T follicular helper cell (primary cell): ENCODE measurements around the gene LANCL1.
"Not testable (repeated sequence)": the region's sequence is repeated elsewhere in the genome, so short reads cannot be mapped to it uniquely, and the experiment has no call there.

Experiments
- DNase-seq: peaks from one replicate; pipeline ENCODE4 v3.0.0-alpha.2; 2020; ENCODE audit warnings: low read depth

Gene LANCL1

GRCh38 chr2:210459407-210459806, 17.2 kb downstream of the LANCL1 start:
- DNase-seq: no peak

GRCh38 chr2:210458395-210458794, 18.2 kb downstream of the LANCL1 start:
- DNase-seq: no peak

- DNase-seq: no peak
Measured at GRCh38 chr2:210456571-210456970, 20.0 kb downstream of the LANCL1 start.

DNA sequence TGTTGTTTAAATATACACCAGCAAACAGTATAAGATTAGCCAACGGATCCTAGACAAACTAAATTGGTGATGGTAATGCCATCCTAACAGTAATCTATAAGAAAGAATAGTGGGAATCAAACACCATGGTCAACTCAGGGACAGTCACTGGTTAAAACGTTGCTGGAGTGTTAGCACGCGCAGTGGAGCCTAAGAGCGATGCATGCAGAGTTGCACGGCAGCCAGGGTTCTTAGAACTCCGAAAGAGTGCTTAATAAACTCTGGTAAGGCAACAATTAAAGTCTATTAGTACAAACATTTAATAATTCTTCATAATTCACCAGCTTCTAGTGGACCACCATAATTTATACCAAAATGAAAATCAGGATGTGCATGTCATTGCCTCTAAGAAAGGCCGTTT, 22.2 kb downstream of the LANCL1 start:
- no peak for DNase-seq

GRCh38 chr2:210452194-210452593, 24.4 kb downstream of the LANCL1 start:
- no peak for DNase-seq

DNA sequence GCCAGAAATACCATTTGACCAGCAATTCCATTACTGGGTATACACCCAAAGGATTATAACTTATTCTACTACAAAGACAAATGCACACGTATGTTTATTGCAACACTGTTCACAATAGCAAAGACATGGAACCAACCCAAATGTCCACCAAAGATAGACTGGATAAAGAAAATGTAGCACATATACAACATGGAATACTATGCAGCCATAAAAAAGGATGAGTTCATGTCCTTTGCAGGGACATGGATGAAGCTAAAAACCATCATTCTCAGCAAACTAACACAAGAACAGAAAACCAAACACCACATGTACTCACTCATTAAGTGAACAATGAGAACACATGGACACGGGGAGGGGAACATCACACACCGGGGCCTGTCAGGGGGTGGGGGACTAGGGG, 25.6 kb downstream of the LANCL1 start:
- not testable (repeated sequence) for DNase-seq

GRCh38 chr2:210445732-210446131, 30.8 kb downstream of the LANCL1 start:
- no peak for DNase-seq

GRCh38 chr2:210445116-210445707, 31.3 kb downstream of the LANCL1 start:
- DNase-seq: no peak

GRCh38 chr2:210443527-210443926, 33.0 kb downstream of the LANCL1 start:
- no peak for DNase-seq

DNA sequence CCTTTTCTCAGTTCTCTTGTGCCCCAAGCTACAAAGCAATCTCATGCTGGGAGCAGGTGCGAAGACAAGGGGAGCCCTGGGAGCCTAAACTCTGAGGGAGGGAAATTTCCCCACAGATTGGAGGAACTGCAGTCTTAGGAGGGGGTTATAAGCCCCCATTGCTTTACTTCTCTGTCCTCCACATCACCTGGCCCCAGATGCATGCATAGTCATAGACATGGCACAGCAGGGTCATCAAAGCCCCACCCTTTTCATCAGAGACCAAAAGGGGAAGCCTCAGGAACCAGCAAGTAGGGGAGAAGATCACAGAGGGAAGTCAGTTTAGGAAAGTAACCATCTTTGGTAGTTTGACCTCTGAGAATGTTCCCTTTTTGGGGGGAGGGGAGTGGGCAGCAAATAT, 33.7 kb downstream of the LANCL1 start:
- DNase-seq: no peak

DNA sequence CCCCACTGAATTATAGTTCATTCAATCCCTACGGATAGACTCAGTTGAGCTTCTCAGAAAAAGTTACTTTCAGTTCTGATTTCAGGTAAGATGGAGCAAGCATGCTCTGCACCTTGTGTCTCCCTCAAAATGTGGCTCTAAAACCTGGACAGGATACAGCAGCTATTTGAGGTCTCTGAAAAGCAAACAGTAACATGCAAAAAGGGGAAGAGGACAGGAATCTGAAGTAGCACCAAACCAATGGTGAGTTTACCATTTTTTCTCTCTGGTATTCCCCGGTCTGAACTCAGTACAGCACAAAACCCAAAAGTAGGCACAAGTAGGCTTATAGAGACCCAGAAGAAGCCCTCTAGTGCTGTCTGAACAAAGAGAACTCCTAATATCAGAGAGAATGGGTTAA, 34.1 kb downstream of the LANCL1 start:
- DNase-seq: no peak

GRCh38 chr2:210440206-210440605, 36.4 kb downstream of the LANCL1 start:
- no peak for DNase-seq

GRCh38 chr2:210435439-210435838, 41.1 kb downstream of the LANCL1 start:
- no peak for DNase-seq

GRCh38 chr2:210432633-210433032, 43.9 kb downstream of the LANCL1 start:
- no peak for DNase-seq

- DNase-seq: no peak
Measured at GRCh38 chr2:210429403-210430137, 47.0 kb downstream of the LANCL1 start.

- DNase-seq: no peak
Measured at GRCh38 chr2:210428393-210429179, 48.0 kb downstream of the LANCL1 start.

- not testable (repeated sequence) for DNase-seq
Measured at GRCh38 chr2:210427309-210427708, 49.2 kb downstream of the LANCL1 start.

DNA sequence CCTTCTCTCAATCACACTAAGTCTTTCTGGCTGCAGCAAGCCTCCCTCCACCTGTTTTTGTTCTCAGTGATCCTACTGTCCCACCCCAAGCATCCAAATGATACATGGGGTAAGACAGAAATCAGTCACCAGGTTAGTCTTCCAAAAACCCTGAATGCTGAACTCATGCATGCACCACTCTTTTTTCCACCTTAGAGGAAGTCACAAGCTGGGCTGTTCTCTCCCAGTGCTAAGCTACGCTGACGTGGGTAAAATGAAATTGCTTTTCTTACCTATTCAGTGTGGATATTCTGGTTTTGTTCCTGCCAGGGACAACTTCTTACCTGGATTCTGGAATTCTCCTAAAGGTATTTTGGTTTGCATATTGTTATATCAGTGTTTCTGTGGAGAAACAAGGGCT, 54.2 kb downstream of the LANCL1 start:
- no peak for DNase-seq

DNA sequence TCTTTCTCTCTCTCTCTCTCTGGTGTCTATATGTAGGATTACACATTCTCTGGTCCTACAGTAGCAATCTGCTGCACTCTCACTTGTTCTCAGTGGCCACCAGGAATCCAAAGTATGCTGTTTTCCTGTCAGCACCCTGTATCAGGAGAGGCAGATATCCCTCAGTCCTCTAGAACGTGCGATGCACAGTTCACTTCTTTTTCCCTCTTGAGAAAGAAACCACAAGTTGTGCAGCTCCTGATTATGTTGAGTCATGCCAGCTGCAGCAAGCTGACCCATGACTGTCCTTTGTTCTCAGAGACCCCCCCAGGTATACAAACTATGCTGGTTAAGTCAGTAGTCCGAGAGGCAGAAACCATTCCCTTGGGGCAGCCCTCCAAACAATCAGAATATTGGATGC, 54.6 kb downstream of the LANCL1 start:
- no peak for DNase-seq

DNA sequence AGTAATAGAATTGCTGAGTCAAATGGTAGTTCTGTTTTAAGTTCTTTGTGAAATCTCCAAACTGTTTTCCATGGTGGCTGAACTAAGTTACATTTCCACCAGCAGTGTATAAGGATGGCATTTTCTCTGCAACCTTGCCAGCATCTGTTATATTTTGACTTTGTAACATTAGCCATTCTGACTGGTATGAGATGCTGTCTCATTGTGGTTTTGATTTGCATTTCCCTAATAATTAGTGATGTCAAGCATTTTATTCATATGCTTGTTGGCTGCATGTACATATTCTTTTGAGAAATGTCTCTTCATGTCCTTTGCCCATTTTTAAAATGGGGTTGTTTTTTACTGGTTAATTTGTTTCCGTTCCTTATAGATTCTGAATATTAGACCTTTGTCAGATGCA, 63.9 kb downstream of the LANCL1 start:
- DNase-seq: no peak

DNA sequence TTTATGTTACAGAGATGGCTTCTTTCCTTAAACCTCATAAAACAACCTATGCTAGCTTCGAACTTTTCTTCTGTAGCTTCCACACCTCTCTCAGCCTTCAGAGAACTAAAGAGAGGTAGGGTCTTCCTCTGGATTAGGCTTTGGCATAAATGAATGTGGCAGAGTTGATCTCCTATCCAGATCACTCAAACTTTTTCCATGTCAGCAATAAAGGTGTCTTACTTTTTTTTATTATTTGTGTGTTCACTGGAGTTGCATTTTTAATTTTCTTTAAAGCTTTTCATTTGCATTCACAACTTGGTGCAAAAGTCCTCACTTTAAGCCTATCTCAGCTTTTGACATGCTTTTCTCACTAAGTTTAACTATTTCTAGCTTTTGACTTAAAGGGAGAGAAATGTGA, 66.0 kb downstream of the LANCL1 start:
- DNase-seq: no peak

- no peak for DNase-seq
Measured at GRCh38 chr2:210399440-210400041, 77.0 kb downstream of the LANCL1 start.

DNA sequence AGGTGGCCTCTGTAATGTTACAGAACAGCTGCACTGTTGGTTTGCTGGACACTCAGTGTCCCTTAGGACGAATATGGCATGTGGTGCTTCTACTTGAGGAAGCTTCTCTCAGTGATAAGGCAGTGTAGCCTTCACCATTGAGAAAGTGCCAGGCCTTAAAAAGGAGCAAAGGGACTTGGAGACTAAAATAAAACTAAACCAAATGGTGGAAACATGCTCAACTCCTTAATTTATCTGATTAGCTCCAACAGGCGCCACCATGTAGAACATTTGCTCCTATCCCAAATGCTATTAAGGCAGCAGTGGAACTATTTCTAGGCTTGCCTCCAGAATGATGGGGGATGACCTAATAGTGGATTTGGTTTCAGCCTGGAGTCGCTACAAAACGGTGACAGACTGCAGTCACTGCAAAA, 84.1 kb downstream of the LANCL1 start:
- no peak for DNase-seq
